KBM-7 (cell line): Measurements from ENCODE around the gene CHID1.

ENCODE experiments used
- DNase-seq: peaks from one replicate; pipeline ENCODE4 v3.0.0-alpha.2; 2015
- in situ Hi-C: fragments of 300-500 bp; cut with MboI; formaldehyde crosslinking; loops from 2 replicates; pipeline ENCODE4 v1.14.3; 2020; ENCODE audit warnings: low sequenced_read_pairs, low pct_unique_long_range_greater_than_20kb, mixed read lengths

The CHID1 gene

DNA sequence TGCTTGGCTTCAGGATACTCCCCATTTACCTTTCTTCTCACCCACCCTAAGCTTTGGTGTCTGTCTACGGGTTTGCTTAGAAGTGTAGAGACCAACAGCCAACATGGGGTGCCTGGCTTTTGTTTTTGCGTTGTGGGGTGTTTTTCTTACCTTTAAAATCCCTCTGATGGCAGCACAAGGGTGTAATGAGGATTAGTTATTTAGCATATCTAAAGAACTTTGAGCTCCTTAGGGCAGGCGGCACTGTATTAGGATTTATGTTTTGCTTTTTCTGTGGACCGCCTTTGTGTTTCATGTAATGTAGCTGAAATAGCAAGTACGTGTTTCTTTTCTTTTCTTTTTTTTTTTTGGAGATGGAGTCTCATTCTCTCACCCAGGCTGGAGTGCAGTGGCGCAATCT is 23.9 kb upstream of the CHID1 start:
- DNase-seq, result no peak
- in situ Hi-C loops, result no loop called here

DNA sequence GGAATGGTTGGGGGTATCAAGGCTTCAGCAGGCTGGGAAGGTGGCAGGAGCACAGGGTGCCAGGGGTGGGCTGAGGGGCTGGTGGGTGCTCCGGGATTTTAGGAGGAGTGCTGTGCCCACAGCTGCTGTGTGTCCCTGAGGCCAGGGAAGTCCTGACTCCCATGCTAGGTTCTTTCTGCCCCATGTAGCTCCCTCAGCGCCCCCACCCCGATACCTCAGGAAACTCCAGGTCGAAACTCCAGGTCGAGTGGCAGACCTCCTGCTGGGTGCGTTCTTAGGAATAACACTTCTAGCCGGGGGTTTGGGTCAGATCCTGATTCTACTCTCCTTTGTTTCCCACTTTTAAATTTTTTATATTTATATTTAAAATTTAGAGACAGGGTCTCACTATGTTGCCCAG is 23.3 kb upstream of the CHID1 start:
- in situ Hi-C loops, result no loop called here

DNA sequence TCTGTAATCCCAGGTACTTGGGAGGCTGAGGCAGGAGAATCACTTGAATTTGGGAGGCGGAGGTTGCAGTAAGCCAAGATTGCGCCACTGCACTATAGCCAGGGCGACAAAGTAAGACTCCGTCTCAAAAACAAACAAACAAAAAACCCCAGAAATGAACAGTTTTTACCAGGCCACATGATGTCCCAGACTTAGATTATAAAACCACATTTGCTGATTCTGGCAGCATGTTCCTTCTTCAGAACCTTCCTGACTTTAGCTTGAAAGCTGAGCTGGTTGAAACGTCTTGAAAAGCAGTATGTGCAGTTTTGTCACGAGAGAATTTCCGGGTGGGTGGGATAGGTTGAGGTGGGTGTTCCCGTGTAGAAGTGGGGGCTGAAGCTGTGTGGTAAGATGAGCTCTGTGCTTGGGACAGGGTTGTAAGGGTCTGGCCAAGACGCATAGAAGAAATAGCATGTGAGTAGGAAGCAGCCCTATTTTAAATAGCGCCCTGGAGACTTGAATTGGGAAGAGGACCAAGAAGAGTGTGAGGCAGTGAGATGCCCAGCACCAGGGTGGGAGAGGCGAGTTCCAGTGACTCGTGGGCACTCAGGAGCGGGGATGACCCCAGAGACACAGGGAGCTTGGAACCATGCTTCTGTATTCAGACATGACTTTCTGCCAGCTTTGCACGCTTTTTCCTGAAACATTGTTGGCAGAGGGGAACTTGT is 22.7 kb upstream of the CHID1 start:
- DNase-seq, result no peak
- in situ Hi-C loops, result no loop called here

More for the DNA sequence above, 23.3 kb upstream of the CHID1 start:
- no peak for DNase-seq

DNA sequence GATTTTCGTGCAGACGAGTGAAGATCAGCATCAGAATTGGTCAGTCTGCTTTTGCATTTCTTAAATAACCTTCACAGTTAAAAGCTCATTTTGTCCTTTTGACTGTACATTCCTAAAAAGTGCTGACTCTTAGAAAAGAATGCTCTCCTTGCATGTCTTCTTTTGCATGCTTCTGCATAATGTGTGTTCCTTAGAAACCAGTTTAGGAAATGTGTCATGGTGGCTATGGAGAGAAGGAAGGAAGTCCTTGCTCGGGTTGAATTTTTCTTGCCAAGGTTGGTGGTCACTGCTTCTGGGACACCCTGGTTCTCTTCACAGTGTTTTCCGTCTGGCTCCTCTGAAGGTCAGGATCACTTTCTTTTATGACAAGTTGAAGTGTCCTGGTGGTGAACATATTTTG is 21.8 kb upstream of the CHID1 start:
- in situ Hi-C loops, result no loop called here
- DNase-seq, result no peak

DNA sequence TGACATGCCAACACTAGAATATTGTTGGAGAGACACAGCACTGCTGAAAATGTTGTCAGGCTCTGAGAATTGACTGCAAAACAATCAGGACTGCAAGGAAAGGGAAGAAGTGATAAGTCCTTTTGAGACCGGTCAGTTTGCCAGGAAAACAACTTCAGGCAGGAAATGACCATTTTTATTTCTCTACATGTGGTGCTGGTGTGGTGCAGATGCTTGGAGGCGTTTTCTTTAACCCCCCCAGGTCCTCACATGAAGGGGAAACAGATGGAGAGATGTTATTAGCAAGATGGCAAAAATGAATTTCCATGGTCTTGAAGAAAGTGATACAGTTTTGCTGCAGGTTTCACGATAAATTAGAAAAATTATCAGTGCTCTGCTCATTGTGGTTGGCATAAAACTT is 20.8 kb upstream of the CHID1 start:
- in situ Hi-C loops, result no loop called here
- DNase-seq, result no peak

DNA sequence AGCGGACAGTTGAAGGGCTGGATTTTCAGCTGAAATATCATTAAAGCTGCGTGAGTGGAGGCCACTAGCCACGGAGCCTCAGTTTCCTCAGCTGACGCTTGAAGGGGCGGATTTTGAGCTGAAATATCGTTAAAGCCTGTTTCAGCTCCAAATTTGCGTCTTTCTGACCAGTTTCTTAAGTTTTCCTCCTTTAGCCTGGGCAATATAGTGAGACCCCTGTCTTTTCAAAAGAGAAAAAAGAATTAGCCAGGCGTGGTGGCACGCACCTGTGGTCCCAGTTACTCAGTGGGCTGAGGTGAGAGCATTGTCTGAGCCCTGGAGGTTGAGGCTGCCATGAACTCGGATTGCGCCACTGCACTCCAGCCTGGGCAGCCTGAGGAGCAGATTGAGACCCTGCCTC is 18.8 kb upstream of the CHID1 start:
- in situ Hi-C loops, result no loop called here
- no peak for DNase-seq

DNA sequence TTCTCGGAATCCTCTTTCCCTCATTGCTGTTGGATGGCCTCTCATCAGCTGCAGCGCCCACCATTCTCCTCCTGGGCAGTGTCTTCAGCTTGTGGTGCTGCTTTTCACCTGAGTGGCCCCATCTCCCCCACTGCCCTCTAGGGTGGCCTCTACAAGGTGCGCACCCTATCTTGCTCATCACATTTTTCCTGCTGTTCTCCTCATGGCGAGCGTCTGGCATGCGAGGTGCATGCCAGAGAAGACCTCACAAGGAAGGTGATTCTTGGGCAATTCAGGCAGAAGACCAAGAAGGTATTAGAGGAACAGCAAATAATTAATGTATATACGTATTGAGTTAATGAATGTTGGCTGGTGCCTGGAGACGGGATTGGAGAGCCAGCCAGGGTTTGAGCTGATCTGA is 18.2 kb upstream of the CHID1 start:
- no peak for DNase-seq
- in situ Hi-C loops, result no loop called here

DNA sequence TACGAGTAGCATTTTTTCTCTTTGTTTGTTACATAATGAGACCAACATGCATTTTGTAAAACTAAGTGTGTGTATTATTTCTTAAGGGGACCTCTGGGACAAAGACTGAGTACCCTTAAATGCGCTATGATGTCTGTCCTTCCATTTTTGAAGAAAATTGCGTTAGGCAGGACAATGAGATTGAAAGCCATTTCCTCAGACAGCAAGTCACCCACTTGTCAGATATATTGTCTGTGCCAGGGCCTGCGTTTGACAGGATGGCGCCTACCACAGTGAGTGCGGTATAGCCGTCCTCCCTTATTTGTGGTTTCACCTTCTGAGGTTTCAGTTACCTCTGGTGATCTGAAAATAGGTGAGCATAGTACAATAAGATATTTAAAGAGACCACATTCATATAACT is 17.3 kb upstream of the CHID1 start:
- no peak for DNase-seq
- in situ Hi-C loops, result no loop called here

DNA sequence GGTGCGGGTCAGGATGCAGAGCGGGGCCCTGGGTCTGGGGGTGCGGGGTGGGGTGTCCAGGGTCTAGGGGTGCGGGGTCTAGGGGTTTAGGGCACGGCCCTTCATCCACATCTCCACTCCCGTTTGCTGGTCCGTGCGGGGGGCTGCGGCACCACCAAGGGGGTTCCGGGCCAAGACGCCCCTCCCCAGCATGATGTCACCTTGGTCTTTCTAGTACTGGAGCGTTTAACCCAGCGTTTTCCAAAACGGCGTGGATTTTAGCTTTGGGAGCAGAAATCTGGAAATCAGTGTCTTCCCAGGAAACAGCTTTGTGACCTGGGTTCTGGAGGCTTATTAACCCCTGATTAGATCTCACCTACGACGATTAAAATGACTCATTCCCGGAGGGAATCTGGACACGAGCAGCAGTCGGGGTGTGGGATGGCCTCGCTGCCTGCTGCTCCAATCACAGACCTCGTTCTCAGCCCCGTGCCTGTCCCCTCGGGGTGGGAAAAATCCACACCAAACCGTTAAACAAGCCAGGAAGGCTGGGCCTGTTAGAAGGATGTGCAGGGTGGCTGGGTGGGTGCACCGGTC is 15.8 kb upstream of the CHID1 start:
- in situ Hi-C loops, result no loop called here
- no peak for DNase-seq

DNA sequence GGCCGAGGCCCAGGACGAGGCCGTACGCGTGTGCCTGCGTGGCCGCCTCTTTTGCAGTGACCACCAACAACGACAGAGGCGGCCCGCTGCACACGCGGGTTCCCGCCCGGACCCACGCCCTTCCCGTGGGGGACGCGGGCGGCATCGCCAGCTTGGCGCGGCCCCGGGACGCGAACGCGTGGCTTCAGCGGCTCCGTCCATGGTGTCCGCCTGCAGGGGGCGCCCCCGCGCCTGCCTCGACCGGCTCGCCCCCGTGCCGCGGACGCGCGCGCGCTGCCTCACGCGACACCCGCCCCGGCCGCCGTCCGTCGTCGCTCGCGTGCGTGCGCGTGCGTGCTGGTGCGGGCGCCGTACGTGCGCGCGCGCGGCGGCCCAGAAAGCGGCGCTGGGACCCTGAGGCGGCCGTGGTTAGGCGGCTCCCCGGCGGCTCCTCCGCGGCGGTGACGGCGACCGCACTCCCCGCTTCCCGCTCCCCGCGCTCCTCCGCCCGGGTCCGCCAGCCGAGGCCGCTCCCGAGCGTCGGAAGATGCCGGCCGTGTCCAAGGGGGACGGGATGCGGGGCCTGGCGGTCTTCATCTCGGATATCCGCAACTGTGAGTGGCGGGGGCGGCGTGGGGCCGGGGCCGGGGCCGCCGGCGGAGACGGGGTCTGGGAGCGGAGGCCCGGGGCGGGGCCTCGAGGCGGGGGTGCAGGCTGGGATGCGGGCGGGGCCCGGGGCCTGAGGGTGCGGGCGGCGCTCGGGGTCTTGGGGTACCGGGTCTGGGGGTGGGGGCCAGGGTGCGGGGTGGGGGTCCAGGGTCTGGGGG is 15.1 kb upstream of the CHID1 start, which contains the start of gene AP2A2:
TSS of gene AP2A2 (plus strand) at position 375 of the 806 bp plus-strand sequence. CDS start at position 527, 152 bp downstream.
- in situ Hi-C loops, result no loop called here
- DNase-seq, result peak; percentile 85

DNA sequence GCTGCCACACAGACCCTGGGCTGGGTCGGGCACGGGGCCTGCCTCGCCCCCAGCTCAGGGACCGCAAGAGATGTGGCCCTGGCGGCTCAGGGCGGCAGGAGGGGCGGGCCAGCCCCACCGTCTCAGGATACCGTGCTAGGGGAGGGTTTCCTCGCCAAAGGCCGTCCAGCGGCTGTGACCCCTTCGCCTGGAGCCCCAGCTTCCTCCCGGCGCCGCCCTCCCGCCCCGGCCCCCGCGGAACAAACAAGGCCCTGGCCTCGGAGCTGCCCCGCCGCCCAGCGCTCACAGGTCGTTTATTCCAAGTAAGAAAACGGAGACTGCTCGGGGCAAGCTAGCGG is 14.5 kb upstream of the CHID1 start:
- no peak for DNase-seq
- in situ Hi-C loops, result no loop called here

DNA sequence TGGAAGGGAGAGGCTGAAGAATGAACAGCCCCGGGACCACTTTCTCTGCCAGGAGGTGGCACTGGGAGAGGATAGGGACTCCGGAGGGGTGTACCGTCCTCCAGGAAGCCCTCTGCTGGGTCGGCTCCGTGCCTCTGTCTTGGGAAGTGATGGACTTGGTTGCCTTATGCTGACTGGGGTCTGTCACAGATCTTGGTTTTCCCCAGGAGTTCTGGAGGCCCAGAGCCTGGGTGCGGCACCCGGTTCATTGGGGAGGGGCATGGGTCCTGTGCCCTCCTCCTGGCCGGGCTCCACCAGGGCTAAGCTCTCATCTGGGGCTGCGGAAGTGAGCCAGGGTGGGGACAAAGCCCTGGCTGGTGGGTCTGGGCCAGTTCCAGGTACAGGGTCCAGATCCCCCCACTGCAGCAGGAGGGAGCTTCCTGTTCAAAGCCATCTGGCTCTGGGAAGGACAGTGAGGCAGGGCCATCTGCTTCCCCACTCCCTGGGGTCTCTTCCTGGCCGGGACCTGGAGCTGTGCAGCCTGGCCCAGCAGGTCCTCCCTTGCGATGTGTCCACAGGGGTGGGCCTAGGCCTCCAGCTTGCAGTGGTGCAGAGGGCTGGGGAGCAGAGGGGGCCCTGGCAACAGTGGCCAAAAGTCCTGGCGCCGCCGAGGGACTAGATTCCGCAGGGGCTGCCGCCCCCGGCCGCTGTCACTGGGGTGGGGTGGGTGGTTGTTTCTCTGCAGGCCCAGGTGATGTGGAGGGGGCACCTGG is 14.0 kb upstream of the CHID1 start:
- in situ Hi-C loops, result no loop called here
- no peak for DNase-seq

DNA sequence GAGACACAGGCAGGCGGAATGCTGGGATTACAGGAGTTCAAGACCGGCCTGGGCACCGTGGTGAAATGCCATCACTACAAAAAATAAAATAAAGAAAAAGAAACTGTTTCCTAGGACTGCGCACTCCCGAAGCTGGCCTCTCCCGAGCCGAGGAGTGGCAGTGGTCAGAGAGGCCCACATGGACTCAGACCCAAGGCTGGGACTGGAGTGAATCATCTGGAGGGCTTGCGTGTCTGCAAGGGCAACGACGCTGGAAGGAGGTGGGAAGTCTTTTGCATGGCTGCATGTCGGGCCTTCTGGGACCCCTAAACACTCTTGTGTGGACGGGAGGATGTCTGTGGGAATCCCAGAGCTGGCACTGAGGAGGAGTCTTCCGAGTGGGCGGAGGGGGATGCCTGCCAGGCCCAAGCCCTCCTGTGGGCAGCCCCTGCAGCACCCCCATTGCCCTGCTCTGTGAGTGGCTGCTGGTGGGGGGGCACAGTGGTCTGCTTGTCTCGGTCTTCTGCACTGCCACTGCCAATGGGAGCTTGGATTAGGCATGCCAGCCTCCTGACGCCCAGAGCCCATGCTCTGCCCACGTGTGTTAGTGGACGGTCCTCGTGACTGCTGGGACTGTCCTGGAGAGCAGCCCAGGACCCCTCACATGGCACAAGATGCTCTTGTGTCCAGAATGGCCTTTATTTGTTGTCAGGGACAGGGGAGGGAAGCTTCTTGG is 13.2 kb upstream of the CHID1 start:
- in situ Hi-C loops, result no loop called here
- no peak for DNase-seq

DNA sequence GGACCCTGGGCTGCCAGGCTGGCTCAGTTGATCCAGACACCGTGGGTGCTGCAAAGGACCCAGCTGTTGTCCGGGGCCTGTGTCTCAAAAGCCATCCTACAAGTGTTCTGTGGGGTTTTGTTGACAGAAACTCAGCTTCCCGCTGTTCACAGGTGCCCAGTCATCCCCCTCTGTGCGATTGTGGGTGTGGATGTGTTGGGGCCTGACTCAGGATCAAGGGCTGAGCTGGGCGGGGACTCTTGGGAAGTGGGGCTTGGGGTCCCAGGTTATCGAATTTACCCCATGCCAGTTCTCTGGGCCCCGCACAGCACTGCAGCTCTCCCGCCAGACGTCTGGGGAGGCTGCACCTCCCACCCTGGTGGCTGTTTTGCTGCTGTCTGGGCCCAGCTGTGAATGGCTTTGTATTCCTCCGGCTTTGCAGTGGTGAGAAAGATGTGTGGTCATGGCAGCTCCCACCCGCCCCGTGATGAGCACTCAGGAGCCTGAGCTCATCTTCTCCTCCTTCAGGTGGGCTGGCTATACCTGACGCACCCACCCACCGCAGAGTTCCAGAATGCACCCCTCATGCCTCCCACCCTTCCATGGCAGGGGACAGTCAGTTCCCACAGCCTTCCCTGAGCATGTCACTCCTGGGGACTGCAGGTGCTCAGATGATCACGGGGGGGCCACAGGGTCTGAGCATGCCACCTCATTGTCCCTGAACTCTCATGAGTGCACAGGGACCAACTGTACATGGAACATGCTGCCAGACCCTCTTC is 11.5 kb upstream of the CHID1 start:
- no peak for DNase-seq
- in situ Hi-C loops, result no loop called here

DNA sequence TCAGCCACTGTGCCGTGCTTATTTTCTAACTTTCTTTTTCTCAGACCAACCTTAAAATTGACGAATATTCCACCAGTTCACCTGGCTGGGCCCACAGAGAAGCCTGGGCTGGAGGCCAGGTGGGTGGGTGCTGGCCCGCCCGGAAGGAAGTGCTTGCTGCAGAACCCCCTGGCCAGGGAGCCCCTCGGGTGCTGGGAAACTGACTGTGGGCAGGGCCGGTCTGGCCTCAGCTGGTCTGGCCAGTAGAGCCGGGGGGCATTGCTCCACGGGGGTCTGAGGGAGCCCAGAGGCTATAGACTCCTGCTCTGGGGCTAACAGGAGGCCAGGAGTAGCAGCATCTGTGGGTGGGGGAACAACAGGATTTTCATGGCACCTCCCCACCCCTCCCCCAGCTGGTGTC is 6.8 kb upstream of the CHID1 start:
- DNase-seq, result no peak
- in situ Hi-C loops, result no loop called here

DNA sequence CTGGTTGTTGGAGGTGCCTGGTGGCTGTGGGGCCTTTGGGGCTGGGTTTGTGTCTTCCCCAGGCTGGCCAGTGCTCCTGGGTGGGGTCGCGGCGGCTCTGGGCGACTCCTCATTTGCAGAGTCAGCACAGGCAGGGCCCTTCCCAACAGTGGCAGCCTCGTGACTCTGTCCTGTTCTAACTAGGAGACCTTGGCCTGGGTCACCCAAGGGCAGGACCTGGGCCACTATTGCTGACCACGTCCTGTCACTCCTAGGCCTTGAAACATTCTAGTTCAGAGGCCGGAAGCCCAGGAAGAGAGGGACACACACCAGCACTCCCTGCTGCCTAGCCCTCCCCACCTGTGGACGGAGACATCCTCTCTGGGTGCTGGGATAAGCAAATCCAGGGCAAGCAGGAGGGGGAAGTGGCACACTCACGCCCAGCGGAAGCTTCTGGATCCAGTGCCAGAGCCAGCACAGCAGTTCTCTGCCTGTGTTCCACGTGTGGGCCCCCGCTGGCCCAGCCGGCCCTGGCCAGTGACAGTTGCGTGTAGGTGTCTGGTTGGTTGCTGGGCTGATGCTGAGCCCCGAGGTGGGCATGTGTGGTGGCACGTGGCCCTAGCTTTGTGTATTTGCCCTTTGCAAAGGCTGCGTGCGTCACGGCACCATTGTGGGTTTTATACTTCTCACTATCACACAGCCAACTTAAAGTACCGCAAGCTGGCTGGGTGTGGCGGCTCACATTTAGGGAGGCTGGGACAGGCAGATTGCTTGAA is 4.3 kb upstream of the CHID1 start:
- no peak for DNase-seq
- in situ Hi-C loops, result no loop called here

DNA sequence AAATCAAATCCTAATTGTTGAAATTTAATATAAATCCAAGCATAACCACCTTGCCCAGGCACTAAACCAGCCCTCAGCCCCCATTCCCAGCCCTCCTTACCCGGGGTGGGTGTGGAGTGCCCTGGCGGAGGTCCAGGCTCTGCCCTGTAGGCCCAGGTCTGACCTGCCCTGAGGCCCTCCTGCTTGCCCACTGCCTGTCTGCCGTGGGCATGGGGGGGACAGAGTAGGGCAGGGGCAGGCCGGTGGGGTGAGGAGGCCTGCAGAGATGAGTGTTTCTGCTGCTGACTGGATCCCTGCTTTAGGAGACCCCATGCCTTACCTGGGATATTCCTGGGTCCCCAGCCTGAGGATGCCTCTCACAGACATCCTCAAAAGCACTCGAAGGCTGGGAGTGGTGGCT is 3.6 kb upstream of the CHID1 start:
- DNase-seq, result no peak
- in situ Hi-C loops, result no loop called here

DNA sequence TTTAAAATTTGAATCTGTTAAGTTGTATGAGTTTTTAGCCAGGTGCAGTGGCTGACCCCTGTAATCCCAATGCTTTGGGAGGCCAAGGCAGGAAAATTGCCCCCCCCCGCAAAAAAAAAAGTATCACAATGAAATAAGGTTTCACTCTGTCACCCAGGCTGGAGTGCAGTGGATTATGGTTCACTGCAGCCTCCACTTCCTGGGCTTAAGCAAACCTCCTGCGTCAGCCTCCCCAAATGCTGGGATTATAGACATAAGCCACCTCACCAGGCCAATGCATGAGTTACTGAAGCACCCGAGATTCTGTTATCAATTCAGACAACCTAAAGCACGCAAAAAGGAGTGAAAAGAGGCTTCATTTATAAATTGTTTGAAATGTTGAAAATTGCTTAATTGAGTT is 2.4 kb upstream of the CHID1 start:
- DNase-seq, result no peak
- in situ Hi-C loops, result no loop called here
